Stomach (tissue), 4 donors: ENCODE results near the gene SPRY1.

ENCODE experiments used
- EP300 ChIP-seq: sonication (generic); formaldehyde crosslinking; IDR thresholded peaks from one replicate; pipeline ENCODE4 v1.6.1; 2017; ENCODE audit warnings: antibody characterized with exemption
- POLR2A ChIP-seq, 4 donors: fragments of 450-650 bp; IDR thresholded peaks; one replicate each; pipeline ENCODE4 v1.6.1; 2016; ENCODE audit warnings: antibody characterized with exemption in 4 of 4, control low read depth in 2 of 4, mild to moderate bottlenecking in 1 of 4, moderate library complexity in 1 of 4
- POLR2AphosphoS5 ChIP-seq, 3 donors: sonication (generic); formaldehyde crosslinking; IDR thresholded peaks; one replicate each; pipeline ENCODE4 v1.6.1; 2016; ENCODE audit warnings: antibody characterized with exemption in 3 of 3
- TF ChIP-seq, protein P1 (sequence below), 7 experiments: fragments of 450-650 bp in 4 of 7; fragments of 200-600 bp in 3 of 7; sonication (generic) in 3 of 7; IDR thresholded peaks; one replicate each; pipeline ENCODE4 v1.5.1; 2016 to 2019; ENCODE audit warnings: antibody characterized with exemption in 7 of 7, control low read depth in 2 of 7, mild to moderate bottlenecking in 1 of 7

DNA sequence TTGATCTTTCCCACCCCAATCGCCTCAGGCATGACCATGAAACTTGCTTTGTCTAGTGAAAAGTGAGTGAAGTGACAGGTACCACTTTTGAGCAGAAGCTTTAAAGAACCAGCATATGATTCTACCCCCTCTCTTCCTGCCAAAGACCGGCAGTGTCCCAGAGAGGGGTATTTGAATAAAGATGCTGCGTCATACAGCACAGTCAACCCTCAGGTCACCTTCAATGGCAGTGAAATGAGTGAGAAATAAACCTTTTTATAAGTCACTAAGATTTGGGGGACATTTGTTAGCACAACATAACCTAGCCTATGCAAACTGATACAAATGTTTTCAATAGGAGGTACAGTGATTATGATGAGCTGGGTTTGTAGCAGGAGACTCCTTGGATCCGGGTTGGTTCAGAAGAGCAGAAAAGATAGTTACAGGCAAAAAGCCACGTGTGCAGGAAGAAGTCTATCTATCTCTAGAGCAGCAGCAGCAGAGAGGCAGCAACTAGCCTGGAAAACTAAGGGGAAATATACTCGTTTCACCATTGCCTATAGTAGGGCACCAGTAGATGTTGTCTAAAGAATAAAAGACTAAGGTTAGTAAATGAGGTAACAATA lies 30.3 kb upstream of the SPRY1 start:
- TF ChIP-seq, protein P1, sequence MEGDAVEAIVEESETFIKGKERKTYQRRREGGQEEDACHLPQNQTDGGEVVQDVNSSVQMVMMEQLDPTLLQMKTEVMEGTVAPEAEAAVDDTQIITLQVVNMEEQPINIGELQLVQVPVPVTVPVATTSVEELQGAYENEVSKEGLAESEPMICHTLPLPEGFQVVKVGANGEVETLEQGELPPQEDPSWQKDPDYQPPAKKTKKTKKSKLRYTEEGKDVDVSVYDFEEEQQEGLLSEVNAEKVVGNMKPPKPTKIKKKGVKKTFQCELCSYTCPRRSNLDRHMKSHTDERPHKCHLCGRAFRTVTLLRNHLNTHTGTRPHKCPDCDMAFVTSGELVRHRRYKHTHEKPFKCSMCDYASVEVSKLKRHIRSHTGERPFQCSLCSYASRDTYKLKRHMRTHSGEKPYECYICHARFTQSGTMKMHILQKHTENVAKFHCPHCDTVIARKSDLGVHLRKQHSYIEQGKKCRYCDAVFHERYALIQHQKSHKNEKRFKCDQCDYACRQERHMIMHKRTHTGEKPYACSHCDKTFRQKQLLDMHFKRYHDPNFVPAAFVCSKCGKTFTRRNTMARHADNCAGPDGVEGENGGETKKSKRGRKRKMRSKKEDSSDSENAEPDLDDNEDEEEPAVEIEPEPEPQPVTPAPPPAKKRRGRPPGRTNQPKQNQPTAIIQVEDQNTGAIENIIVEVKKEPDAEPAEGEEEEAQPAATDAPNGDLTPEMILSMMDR (IDR thresholded peaks at IDR 0.05) = no peak
- no peak for TF ChIP-seq POLR2A (IDR thresholded peaks at IDR 0.05)
- TF ChIP-seq EP300 = no peak
- TF ChIP-seq POLR2AphosphoS5 (IDR thresholded peaks at IDR 0.05) = no peak
